CD4-positive, CD25-positive, alpha-beta regulatory T cell (primary cell): ENCODE data around the gene PRRG4. TPM values are rescaled to one million over a fixed set of nuclear protein-coding genes. Genes with fewer than 3 reads are reported as not detected.
A peak's percentile ranks its signal among the peaks of the same experiment; 100 is the strongest.
"Not testable (repeated sequence)": the region's sequence is repeated elsewhere in the genome, so short reads cannot be mapped to it uniquely, and the experiment has no call there.

Source experiments
- ATAC-seq, 2 donors: fragments of 150-1000 bp; cut with Tn5 transposase; one replicate each; pipeline ENCODE4 v1.10.0; 2021; ENCODE audit warnings: low read depth in 2 of 2, moderate number of reproducible peaks in 2 of 2, moderate library complexity in 1 of 2
- DNase-seq, 3 donors: peaks; one replicate each; pipeline versions ENCODE4 v3.0.0 to v3.0.0-alpha.2; 2012 to 2022; ENCODE audit warnings: mixed read lengths in 1 of 3
- H3K27ac ChIP-seq: one replicate; pipeline ENCODE4 v1.7.0; 2013; ENCODE audit warnings: mild to moderate bottlenecking, low read length; ENCODE audit not compliant: insufficient read depth, poor library complexity, severe bottlenecking
- H3K27me3 ChIP-seq: one replicate; pipeline ENCODE4 v1.7.0; 2013; ENCODE audit warnings: low read length; ENCODE audit not compliant: control insufficient read depth, insufficient read depth
- H3K36me3 ChIP-seq: one replicate; pipeline ENCODE4 v1.7.0; 2013; ENCODE audit warnings: mild to moderate bottlenecking, low read length, moderate library complexity; ENCODE audit not compliant: control insufficient read depth, insufficient read depth
- H3K4me1 ChIP-seq: 2 replicates; pipeline ENCODE4 v1.7.0; 2013; ENCODE audit warnings: mild to moderate bottlenecking, low read length; ENCODE audit not compliant: insufficient read depth, control insufficient read depth, poor library complexity, severe bottlenecking
- H3K4me3 ChIP-seq: one replicate; pipeline ENCODE4 v1.7.0; 2013; ENCODE audit warnings: low read depth, mild to moderate bottlenecking, low read length, moderate library complexity
- H3K9me3 ChIP-seq, 2 experiments: 1 replicate in 1 of 2; 2 replicates in 1 of 2; pipeline ENCODE4 v1.7.0; 2013; ENCODE audit warnings: low read length in 2 of 2, mild to moderate bottlenecking in 1 of 2, moderate library complexity in 1 of 2; ENCODE audit not compliant: control insufficient read depth in 2 of 2
- H3K27ac Mint-ChIP-seq, 3 donors: one replicate each; pipeline ENCODE4 v1.8.0; 2020 to 2022; ENCODE audit warnings: mild to moderate bottlenecking in 3 of 3, mixed read lengths in 3 of 3, moderate library complexity in 2 of 3
- H3K27me3 Mint-ChIP-seq: one replicate; pipeline ENCODE4 v1.8.0; 2022; ENCODE audit warnings: mild to moderate bottlenecking, mixed read lengths
- H3K36me3 Mint-ChIP-seq: one replicate; pipeline ENCODE4 v1.8.0; 2020; ENCODE audit warnings: mixed read lengths
- H3K4me1 Mint-ChIP-seq, 4 donors: one replicate each; pipeline ENCODE4 v1.8.0; 2020 to 2022; ENCODE audit warnings: mixed read lengths in 4 of 4, mild to moderate bottlenecking in 1 of 4
- H3K4me3 Mint-ChIP-seq, 4 donors: one replicate each; pipeline ENCODE4 v1.8.0; 2020 to 2022; ENCODE audit warnings: mild to moderate bottlenecking in 4 of 4, mixed read lengths in 4 of 4, moderate library complexity in 3 of 4
- H3K9me3 Mint-ChIP-seq, 7 donors: one replicate each; pipeline ENCODE4 v1.8.0; 2020 to 2022; ENCODE audit warnings: mixed read lengths in 7 of 7, mild to moderate bottlenecking in 3 of 7, moderate library complexity in 2 of 7
- polyA plus RNA-seq, 4 donors: library from polyadenylated mRNA; unstranded; fragments of 300-500 nt; fragmentation: Illumina TruSeq; gene quantifications; one replicate each; pipeline ENCODE4 v1.2.3, GENCODE V29; 2021
- total RNA-seq: library from RNA; stranded (reverse); gene quantifications from one replicate; pipeline ENCODE4 v1.2.3, GENCODE V29; 2022

Gene PRRG4
- total RNA-seq (0.07 TPM), polyA plus RNA-seq (under 1 TPM in 1 of 4 donors, not detected in 3; 0.02 TPM)

DNA sequence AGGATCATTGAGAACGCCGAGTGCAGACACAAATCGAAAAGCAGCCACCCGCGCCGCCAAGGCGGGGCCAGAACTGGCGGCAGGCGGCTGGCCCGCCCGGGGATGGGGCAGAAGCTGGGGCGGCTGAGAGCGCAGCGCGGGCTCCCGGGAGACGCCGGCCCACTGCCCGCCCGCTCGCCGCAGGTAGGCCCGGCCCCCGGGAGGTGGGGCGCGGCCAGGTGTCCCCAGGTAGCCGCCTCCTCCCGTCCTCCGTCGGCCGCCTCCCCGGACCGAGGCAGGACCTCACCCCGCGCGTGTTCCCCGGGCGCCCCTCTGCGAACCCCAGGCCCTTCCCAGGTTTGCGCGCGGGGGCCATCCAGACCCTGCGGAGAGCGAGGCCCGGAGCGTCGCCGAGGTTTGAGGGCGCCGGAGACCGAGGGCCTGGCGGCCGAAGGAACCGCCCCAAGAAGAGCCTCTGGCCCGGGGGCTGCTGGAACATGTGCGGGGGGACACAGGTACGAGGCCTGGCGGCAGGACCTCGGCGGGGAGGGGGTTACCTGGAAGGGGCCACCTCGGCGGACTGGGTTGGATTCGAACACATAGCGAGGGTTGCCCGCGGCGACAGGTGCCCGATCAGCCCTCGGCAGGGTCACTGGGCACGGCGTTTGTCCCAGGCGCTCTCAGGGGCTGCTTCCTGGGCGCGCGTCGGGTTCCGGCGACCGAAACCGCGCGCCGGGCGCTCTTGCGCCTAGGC is at the start of gene PRRG4:
Gene PRRG4 (plus strand): TSS at position 248 of the 733 bp plus-strand sequence. CDS start 603 bp downstream, outside the sequence.
- Histone ChIP-seq H3K9me3 (no peaks in the 10 kb centered on the region), H3K36me3 (no peaks in the 10 kb centered on the region), H3K27me3 (peaks cover 13% of the 10 kb centered on the region), H3K27ac (no peak within 1 kb of the TSS), H3K4me1 (peaks cover 14% of the 10 kb centered on the region), H3K4me3 (peak within 1 kb of the TSS; percentile 56)
- H3K27ac Mint-ChIP-seq: no peak within 1 kb of the TSS
- H3K27me3 Mint-ChIP-seq: peaks cover 21% of the 10 kb centered on the region
- DNase-seq (peak in 2 of 3 donors; percentile 2 to 72), ATAC-seq (peak; percentile 18 to 55)
- H3K4me3 Mint-ChIP-seq: peak within 1 kb of the TSS; percentile 78 to 91 (median 84)
- H3K36me3 Mint-ChIP-seq: no peaks in the 10 kb centered on the region
- peaks cover 2 to 14% (median 8%) of the 10 kb centered on the region in 4 donors for H3K4me1 Mint-ChIP-seq
- H3K9me3 Mint-ChIP-seq: no peaks in the 10 kb centered on the region

DNA sequence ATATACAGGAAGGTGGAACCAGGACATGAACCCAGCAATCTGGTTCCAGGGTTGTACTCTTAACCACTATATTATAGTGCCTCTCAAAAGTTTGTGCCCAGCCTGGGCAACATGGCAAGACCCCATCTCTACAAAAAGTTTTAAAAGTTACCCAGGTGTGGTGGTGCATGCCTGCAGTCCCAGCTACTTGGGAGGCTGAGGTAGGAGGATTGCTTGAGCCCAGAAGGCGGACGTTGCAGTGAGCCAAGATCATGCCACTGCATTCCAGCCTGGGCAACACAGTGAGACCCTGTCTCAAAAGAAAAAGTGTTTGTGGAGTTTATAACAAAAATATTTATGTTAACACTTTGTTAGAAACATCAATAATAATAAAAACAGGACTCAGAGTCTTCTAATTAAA is 48.9 kb upstream of the PRRG4 start:
- not testable (repeated sequence) for H3K27me3 Mint-ChIP-seq, H3K27ac Mint-ChIP-seq, H3K36me3 Mint-ChIP-seq, H3K4me1 ChIP-seq, ATAC-seq, H3K9me3 ChIP-seq, H3K27ac ChIP-seq, H3K4me3 ChIP-seq, H3K36me3 ChIP-seq, DNase-seq, H3K9me3 Mint-ChIP-seq, H3K4me3 Mint-ChIP-seq, H3K27me3 ChIP-seq, H3K4me1 Mint-ChIP-seq

DNA sequence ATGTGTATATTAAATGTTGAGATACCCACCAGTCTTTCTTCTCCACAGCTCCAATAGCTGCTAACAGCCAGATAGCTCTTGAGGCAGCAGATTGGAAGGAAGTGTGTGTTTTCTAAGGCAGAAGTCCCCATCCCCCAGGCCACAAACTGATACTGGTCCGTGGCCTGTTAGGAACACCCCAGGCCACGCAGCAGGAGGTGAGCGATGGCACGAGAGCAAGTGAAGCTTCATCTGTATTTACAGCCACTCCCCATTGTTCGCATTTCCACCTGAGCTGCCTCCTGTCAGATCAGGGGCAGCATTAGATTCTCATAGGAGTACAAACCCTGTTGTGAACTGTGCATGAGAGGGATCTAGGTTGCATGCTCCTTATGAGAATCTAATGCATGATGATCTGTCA is 48.0 kb upstream of the PRRG4 start:
- Mint-ChIP-seq H3K27ac (no peak overlapping the region), H3K9me3 (no peaks in the 10 kb centered on the region), H3K36me3 (no peaks in the 10 kb centered on the region), H3K27me3 (no peaks in the 10 kb centered on the region), H3K4me1 (no peaks in the 10 kb centered on the region), H3K4me3 (no peak overlapping the region)
- H3K27ac ChIP-seq: no peak overlapping the region
- H3K4me1 ChIP-seq: no peaks in the 10 kb centered on the region
- ATAC-seq (no peak), DNase-seq (no peak)
- no peaks in the 10 kb centered on the region for H3K36me3 ChIP-seq
- no peak overlapping the region for H3K4me3 ChIP-seq
- no peaks in the 10 kb centered on the region for H3K27me3 ChIP-seq
- H3K9me3 ChIP-seq: no peaks in the 10 kb centered on the region

DNA sequence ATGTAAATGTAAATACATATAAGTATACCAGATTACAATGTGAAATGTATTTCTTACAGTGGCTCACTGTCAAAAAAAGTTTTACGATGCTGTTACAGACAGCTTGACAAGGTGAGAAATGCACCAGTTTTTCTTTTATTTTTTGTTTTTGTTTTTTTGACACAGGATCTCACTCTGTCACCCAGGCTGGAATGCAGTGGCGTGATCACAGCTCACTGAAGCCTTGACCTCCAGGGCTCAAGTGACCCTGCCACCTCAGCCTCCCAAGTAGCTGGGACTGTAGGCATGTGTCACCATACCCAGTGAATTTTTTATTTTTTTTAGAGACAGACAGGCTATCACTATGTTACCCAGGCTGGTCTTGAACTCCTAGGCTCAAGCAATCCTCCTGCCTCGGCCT is 44.5 kb upstream of the PRRG4 start:
- no peak overlapping the region for H3K27ac ChIP-seq

DNA sequence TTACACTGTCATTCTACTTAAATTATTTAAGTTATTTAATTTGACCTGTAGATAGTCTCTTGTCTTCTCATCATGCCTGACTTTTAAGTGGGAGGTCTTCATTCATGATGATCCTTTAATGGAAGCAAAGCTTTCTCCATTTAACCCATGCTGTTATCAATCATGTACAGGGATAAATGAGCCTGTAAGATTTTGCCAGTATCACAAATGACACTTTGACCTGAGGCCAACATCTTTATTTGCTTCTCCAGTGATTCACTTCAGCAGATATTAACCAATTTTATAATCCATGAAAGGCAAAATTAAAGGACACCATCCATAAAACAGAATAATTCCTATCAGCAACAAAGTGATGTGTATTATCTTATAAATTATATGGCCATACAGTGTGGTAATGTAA is 42.9 kb upstream of the PRRG4 start:
- Mint-ChIP-seq H3K4me1 (no peaks in the 10 kb centered on the region), H3K27ac (no peak overlapping the region), H3K36me3 (no peaks in the 10 kb centered on the region), H3K4me3 (no peak overlapping the region), H3K27me3 (peaks cover 20% of the 10 kb centered on the region), H3K9me3 (peaks cover 0 to 1% (median 0%) of the 10 kb centered on the region in 7 donors)
- H3K27me3 ChIP-seq: peaks cover 6% of the 10 kb centered on the region
- H3K4me1 ChIP-seq: no peaks in the 10 kb centered on the region
- H3K9me3 ChIP-seq: no peaks in the 10 kb centered on the region
- DNase-seq: no peak
- H3K27ac ChIP-seq: no peak overlapping the region
- H3K36me3 ChIP-seq: no peaks in the 10 kb centered on the region
- no peak overlapping the region for H3K4me3 ChIP-seq
- no peak for ATAC-seq

More for the DNA sequence above, 44.5 kb upstream of the PRRG4 start:
- Histone ChIP-seq H3K4me1 (no peaks in the 10 kb centered on the region), H3K27me3 (peaks cover 6% of the 10 kb centered on the region), H3K9me3 (no peaks in the 10 kb centered on the region), H3K36me3 (no peaks in the 10 kb centered on the region), H3K4me3 (no peak overlapping the region)
- H3K9me3 Mint-ChIP-seq: peaks cover 0 to 1% (median 0%) of the 10 kb centered on the region in 7 donors
- DNase-seq (no peak), ATAC-seq (no peak)
- no peak overlapping the region for H3K4me3 Mint-ChIP-seq
- H3K4me1 Mint-ChIP-seq: no peaks in the 10 kb centered on the region
- H3K27me3 Mint-ChIP-seq: peaks cover 20% of the 10 kb centered on the region
- no peaks in the 10 kb centered on the region for H3K36me3 Mint-ChIP-seq
- no peak overlapping the region for H3K27ac Mint-ChIP-seq

DNA sequence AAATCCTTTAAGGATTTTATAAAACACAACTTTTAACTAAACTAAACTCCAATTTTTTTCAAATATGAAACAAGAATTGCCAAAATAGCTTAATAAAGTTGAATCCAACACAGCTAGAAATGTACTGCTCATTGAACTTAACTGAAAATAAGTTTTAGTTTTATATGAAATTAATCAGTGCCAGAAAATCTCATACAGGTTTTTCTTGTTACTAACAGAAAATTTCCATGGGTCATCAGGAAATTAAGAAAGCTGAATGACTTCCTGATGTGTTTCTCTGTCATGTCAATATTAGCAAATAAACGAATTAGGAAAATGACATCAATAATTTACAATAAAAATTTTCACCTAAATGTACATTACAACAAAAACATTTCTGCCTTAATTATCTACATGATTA is 38.8 kb upstream of the PRRG4 start:
- Histone ChIP-seq H3K36me3 (no peaks in the 10 kb centered on the region), H3K4me3 (no peak overlapping the region), H3K4me1 (peaks cover 8% of the 10 kb centered on the region), H3K27ac (no peak overlapping the region), H3K27me3 (peaks cover 8% of the 10 kb centered on the region), H3K9me3 (no peaks in the 10 kb centered on the region)
- peaks cover 7 to 8% (median 8%) of the 10 kb centered on the region in 4 donors for H3K4me1 Mint-ChIP-seq
- peaks cover 0 to 1% (median 0%) of the 10 kb centered on the region in 7 donors for H3K9me3 Mint-ChIP-seq
- DNase-seq (no peak), ATAC-seq (no peak)
- H3K27ac Mint-ChIP-seq: no peak overlapping the region
- H3K27me3 Mint-ChIP-seq: peaks cover 28% of the 10 kb centered on the region
- H3K36me3 Mint-ChIP-seq: no peaks in the 10 kb centered on the region
- no peak overlapping the region for H3K4me3 Mint-ChIP-seq

DNA sequence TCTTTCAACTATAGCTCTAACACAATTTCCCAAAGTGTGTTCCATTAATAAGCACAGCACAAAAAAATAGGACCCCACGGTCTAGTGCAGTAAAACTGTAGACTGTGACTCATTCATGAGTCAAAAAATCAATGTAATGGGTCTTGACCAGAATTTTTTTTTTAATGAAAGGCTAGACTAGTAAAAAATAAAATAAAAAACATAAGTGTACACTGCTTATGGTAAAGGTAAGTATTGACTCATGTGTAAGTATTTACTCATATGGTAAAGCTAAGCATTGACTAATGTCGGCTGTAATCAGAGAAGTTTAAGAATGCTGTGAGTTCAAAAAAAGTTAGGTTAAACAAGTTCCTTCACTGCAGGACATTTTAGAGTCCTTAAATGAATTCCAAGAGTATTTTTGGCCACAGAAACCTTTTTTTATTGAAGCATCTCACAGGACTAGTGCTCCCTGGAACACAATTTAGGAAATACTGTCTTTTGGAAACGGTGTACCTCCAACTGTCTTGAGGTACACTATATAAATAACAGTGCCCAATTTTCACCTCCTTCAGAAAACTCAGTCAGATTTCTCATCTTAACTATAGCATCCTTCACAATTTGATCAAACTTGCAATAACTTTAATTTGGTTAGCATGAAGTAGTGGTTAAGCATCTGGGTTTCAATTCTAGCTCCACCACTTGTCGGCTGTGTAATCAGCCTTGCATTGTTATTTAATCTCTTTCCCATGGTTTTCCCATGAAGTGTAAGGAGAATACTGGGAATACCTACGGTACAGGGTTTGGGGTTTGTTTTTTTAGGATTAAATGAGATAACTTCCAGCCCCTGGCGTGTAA is 37.4 kb upstream of the PRRG4 start:
- Mint-ChIP-seq H3K27me3 (peaks cover 28% of the 10 kb centered on the region), H3K4me3 (peak overlapping the region in 1 of 4 donors; percentile 39), H3K36me3 (no peaks in the 10 kb centered on the region), H3K27ac (peak overlapping the region in 1 of 3 donors; percentile 2), H3K4me1 (peaks cover 7 to 8% (median 8%) of the 10 kb centered on the region in 4 donors), H3K9me3 (peaks cover 0 to 1% (median 0%) of the 10 kb centered on the region in 7 donors)
- H3K27ac ChIP-seq: no peak overlapping the region
- H3K4me3 ChIP-seq: peak overlapping the region; percentile 35
- peaks cover 5% of the 10 kb centered on the region for H3K27me3 ChIP-seq
- peaks cover 8% of the 10 kb centered on the region for H3K4me1 ChIP-seq
- ATAC-seq (no peak), DNase-seq (peak in 1 of 3 donors; percentile 2)
- no peaks in the 10 kb centered on the region for H3K9me3 ChIP-seq
- H3K36me3 ChIP-seq: no peaks in the 10 kb centered on the region
